ENCODE measurements around the gene ARID1B.

DNA sequence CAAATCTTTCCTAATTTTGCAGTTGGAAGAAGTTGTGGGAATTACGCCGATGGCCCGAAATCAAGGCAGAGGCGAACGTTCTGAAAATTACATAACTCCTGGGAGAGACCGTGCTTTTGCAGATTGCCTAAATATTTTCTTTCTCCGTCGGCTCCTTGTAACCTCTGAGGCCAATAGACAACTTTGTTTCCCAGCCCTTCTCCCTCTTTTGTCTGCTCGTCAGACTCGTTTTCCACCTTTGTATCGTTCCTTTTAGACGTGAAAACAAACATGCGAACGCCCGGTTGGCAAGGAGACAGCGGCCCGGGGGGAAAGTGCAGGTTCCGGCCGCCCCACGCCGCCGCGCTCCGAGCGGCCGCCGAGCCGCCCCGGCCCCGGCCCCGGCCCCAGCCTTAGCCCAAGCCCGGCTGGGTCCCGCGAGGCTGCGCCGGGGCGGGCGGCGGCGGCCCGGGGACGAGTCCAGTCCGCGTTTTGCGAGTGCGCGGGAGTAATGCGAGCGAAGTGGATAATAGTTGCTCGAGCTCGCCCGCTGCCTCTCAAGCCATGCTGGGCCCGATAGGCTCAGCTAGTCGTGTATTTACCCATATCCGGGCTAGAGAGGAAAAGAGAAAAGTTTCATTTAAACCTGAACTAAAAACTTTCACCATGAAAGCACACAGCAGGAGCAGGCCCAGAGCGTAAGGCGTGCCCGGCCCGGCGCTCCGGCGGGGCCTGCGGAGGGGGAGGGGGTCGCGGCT lies at the start of gene ARID1B:
- TF ChIP-seq, protein P1, sequence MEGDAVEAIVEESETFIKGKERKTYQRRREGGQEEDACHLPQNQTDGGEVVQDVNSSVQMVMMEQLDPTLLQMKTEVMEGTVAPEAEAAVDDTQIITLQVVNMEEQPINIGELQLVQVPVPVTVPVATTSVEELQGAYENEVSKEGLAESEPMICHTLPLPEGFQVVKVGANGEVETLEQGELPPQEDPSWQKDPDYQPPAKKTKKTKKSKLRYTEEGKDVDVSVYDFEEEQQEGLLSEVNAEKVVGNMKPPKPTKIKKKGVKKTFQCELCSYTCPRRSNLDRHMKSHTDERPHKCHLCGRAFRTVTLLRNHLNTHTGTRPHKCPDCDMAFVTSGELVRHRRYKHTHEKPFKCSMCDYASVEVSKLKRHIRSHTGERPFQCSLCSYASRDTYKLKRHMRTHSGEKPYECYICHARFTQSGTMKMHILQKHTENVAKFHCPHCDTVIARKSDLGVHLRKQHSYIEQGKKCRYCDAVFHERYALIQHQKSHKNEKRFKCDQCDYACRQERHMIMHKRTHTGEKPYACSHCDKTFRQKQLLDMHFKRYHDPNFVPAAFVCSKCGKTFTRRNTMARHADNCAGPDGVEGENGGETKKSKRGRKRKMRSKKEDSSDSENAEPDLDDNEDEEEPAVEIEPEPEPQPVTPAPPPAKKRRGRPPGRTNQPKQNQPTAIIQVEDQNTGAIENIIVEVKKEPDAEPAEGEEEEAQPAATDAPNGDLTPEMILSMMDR (IDR thresholded peaks at IDR 0.05), result no peak
- peak in 1 of 2 donors; percentile 67 for TF ChIP-seq POLR2A (IDR thresholded peaks at IDR 0.05)
